K562 (cell line): ENCODE data around the gene FILIP1L.

ENCODE experiments used
- POLR2A ChIP-seq: fragments of 450-650 bp; conservative IDR thresholded peaks from 2 replicates; pipeline ENCODE4 v1.6.1; 2016
- RFX5 ChIP-seq: IDR thresholded peaks from 2 replicates; pipeline ENCODE4 v1.6.1; 2011; ENCODE audit warnings: low read depth, mild to moderate bottlenecking, improper control_type of control experiment, low read length
- TAF1 ChIP-seq: IDR thresholded peaks from 2 replicates; pipeline ENCODE4 v1.6.1; 2011; ENCODE audit warnings: mild to moderate bottlenecking, low read length, moderate library complexity; ENCODE audit not compliant: insufficient read depth, control insufficient read depth, severe bottlenecking; ENCODE audit errors: extremely low read depth
- ZNF133 ChIP-seq: fragments of 250-450 bp; sonication (Bioruptor Pico); IDR thresholded peaks from 2 replicates; pipeline ENCODE4 v1.4.0; 2020; ENCODE audit warnings: mild to moderate bottlenecking

DNA sequence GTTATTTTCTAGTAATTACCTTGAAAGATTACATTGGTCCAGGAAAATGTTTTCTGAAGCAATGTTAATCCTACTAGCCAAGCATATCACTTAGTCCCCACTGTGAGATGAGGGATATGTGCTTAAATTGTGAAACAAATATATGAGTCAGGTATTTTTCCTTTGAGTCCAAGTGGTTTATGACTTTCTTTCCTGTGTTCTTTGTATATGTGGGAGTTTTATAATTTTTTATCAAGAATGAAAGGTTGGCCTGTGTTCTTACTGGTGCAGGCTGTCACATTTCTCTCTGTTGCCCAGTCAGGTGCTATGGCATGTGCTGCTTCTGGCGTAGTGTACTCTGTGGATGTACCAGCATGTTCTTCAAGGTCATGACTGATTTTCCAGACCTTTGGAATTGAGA lies 149.2 kb downstream of the FILIP1L start:
- TF ChIP-seq TAF1 (no peak), ZNF133 (CRISPR knock-in tag) (no peak), POLR2A (no peak), RFX5 (no peak)
